Ovary (tissue), 9 donors: ENCODE results near the gene ADD1. TPM values are rescaled to one million over a fixed set of nuclear protein-coding genes. Genes with fewer than 3 reads are reported as not detected.
A peak's percentile ranks its signal among the peaks of the same experiment; 100 is the strongest.

ENCODE experiments used
- DNase-seq, 5 donors: peaks; one replicate each; pipeline ENCODE4 v3.0.0-alpha.2; 2019 to 2020
- H3K27ac ChIP-seq, 2 donors: fragments of 200-600 bp; one replicate each; pipeline versions ENCODE4 v1.5.1 to v1.8.0; 2019 to 2022
- H3K27me3 ChIP-seq: fragments of 200-600 bp; one replicate; pipeline ENCODE4 v1.8.0; 2022
- H3K36me3 ChIP-seq: fragments of 200-600 bp; sonication (generic); one replicate; pipeline ENCODE4 v1.5.1; 2019
- H3K4me1 ChIP-seq: one replicate; pipeline ENCODE4 v1.8.1; 2013; ENCODE audit warnings: mild to moderate bottlenecking, moderate library complexity; ENCODE audit not compliant: insufficient read depth
- H3K4me3 ChIP-seq: fragments of 200-600 bp; sonication (generic); one replicate; pipeline ENCODE4 v1.5.1; 2017
- H3K9me3 ChIP-seq, 2 donors: fragments of 200-600 bp in 1 of 2; sonication (generic) in 1 of 2; one replicate each; pipeline versions ENCODE4 v1.5.1 to v1.8.1; 2013 to 2019; ENCODE audit warnings: mild to moderate bottlenecking in 1 of 2, moderate library complexity in 1 of 2
- EP300 ChIP-seq: sonication (generic); formaldehyde crosslinking; IDR thresholded peaks from one replicate; pipeline ENCODE4 v1.6.1; 2017; ENCODE audit warnings: antibody characterized with exemption
- POLR2A ChIP-seq: fragments of 450-650 bp; IDR thresholded peaks from one replicate; pipeline ENCODE4 v1.6.1; 2017; ENCODE audit warnings: antibody characterized with exemption, mild to moderate bottlenecking, moderate library complexity
- WGBS, 3 donors: extraction: QIAGEN DNeasy Blood & Tissue Kit in 1 of 3; methylation state at CpG; one replicate each; pipeline versions ENCODE4 v1.1.5 to v1.1.7; 2013 to 2017; 5-methylcytosine and 5-hydroxymethylcytosine counted together
- intact Hi-C, 4 donors: fragments of 100-400 bp; cut with DNase I; formaldehyde crosslinking; loops; one replicate each; pipeline versions ENCODE4 v1.11.0 to v1.15.1; 2022 to 2023
- polyA plus RNA-seq, 2 donors: library from polyadenylated mRNA; stranded (reverse); fragments of 200-250 nt in 1 of 2; fragments of 350-450 nt in 1 of 2; fragmentation: Illumina TruSeq in 1 of 2; extraction: RNeasy Lipid Tissue Mini Kit (QIAGEN cat#74804) in 1 of 2; gene quantifications; one replicate each; pipeline ENCODE4 v1.2.3, GENCODE V29; 2013 to 2014
- total RNA-seq, 7 donors: library from RNA; depleted of rRNA in 2 of 7; stranded (reverse); fragments of >200 nt in 2 of 7; fragmentation: NEBNext Ultra II Directional in 3 of 7; extraction: Animal tissue kit (Norgen Biotek cat#: 25700) in 3 of 7; gene quantifications; one replicate each; pipeline versions ENCODE4 v1.1.0 to v1.2.4, GENCODE V29; 2016 to 2023
- TF ChIP-seq, protein P1 (sequence below), 3 donors: fragments of 450-650 bp in 2 of 3; fragments of 200-600 bp in 1 of 3; IDR thresholded peaks; one replicate each; pipeline versions ENCODE4 v1.5.1 to v1.8.0; 2016 to 2022; ENCODE audit warnings: antibody characterized with exemption in 3 of 3, mild to moderate bottlenecking in 1 of 3
- donor health status: DM: no; HTN: no; CAD: no; lungs with moderate emphysema.
- donor health status: DM: no; HTN: no; CAD: no.
- donor health status: Bipolar disorder and iron deficiency.
- donor health status: DM: yes; HTN: yes; CAD: no.
- donor health status: DM: no; HTN: no; CAD: no.
- donor health status: DM: yes; HTN: yes; CAD: no.

Gene ADD1
- total and polyA plus RNA-seq, 9 donors: 166 to 447 (median 365) TPM

DNA sequence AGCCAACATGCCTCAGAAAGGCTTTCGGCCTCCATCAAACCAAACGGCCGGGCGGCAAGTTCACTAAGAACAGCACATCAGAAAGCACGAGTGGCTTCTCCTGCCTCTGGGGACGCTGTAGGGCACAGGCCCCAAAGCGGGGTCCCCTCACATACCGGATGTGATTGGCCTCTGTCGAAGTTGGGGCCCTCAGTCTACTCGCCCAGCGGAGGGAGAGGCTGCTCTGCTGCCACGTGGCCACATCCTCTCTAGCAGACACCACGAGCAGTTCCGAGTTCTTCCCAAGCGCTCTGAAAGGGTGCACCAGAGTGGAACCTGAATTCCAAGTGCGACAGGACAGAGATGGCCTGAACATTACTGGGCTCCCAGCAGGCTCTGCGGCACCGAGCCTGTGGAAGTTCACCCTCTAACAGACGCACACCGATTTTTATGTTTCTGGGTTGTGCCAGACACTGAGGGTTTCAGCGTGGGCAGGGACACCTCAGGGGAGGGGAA, 98.4 kb downstream of the ADD1 start:
- intact Hi-C loops: no loop called here
- no peak overlapping the region for H3K4me3 ChIP-seq
- TF ChIP-seq EP300: no peak
- TF ChIP-seq, protein P1, sequence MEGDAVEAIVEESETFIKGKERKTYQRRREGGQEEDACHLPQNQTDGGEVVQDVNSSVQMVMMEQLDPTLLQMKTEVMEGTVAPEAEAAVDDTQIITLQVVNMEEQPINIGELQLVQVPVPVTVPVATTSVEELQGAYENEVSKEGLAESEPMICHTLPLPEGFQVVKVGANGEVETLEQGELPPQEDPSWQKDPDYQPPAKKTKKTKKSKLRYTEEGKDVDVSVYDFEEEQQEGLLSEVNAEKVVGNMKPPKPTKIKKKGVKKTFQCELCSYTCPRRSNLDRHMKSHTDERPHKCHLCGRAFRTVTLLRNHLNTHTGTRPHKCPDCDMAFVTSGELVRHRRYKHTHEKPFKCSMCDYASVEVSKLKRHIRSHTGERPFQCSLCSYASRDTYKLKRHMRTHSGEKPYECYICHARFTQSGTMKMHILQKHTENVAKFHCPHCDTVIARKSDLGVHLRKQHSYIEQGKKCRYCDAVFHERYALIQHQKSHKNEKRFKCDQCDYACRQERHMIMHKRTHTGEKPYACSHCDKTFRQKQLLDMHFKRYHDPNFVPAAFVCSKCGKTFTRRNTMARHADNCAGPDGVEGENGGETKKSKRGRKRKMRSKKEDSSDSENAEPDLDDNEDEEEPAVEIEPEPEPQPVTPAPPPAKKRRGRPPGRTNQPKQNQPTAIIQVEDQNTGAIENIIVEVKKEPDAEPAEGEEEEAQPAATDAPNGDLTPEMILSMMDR (IDR thresholded peaks at IDR 0.05): no peak
- no peak for TF ChIP-seq POLR2A
- peak in 3 of 5 donors; percentile 13 to 30 (median 16) for DNase-seq
- H3K4me1 ChIP-seq: no peaks in the 10 kb centered on the region
- no peaks in the 10 kb centered on the region for H3K27me3 ChIP-seq
- H3K36me3 ChIP-seq: no peaks in the 10 kb centered on the region
- no peak overlapping the region for H3K27ac ChIP-seq
- WGBS, 3 donors: 85 to 90% (median 89%) methylated on average over 21 of the region's 21 CpGs
- H3K9me3 ChIP-seq: no peaks in the 10 kb centered on the region

DNA sequence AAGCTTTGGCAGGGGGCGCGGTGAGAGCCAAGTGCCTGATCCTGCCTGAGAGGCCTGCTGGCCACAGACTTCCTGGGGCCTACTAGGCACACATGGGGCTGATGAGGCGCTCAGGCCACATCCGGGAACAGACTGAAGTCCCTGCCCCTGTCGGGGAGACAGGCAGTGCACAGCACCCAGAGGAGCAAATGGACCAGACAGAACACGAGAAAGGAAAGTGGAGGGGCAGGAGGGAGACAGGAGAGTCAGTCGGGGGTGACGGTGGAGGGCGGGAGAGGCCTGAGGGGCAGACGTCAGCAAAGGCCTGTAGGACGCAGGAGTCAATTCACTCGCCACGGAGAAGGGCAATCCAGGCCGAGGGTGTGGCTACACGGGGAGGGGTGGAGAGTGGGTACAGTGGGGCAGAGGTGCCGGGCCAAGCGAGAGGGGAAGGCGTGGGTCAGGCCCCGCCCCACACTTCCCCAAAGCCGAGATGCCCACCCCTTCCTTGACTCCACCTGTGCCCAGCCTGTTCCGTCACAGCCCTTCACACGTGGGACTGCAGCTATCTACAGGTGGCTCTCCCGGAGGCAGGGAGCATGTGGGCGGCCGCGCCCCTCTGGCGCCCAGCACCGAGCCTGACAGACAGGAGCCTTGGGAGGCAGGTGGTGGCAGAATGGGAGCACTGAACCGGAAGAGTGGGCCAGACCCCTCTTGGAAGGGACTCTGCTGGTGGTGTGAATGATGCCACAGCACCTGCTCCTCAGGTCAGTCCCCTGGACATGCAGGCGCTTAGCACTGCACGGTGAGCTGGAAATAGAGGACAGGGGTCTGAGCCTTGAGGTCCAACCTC, 99.1 kb downstream of the ADD1 start:
- DNase-seq: peak in 3 of 5 donors; percentile 20 to 41 (median 24)
- H3K4me3 ChIP-seq: no peak overlapping the region
- WGBS, 3 donors: 82 to 90% (median 82%) methylated on average over 31 of the region's 31 CpGs
- no peak overlapping the region for H3K27ac ChIP-seq
- H3K4me1 ChIP-seq: no peaks in the 10 kb centered on the region
- intact Hi-C loops: no loop called here
- H3K36me3 ChIP-seq: no peaks in the 10 kb centered on the region
- H3K9me3 ChIP-seq: no peaks in the 10 kb centered on the region
- H3K27me3 ChIP-seq: no peaks in the 10 kb centered on the region
- no peak for TF ChIP-seq POLR2A
- no peak for TF ChIP-seq EP300
- TF ChIP-seq, protein P1 (IDR thresholded peaks at IDR 0.05): no peak

DNA sequence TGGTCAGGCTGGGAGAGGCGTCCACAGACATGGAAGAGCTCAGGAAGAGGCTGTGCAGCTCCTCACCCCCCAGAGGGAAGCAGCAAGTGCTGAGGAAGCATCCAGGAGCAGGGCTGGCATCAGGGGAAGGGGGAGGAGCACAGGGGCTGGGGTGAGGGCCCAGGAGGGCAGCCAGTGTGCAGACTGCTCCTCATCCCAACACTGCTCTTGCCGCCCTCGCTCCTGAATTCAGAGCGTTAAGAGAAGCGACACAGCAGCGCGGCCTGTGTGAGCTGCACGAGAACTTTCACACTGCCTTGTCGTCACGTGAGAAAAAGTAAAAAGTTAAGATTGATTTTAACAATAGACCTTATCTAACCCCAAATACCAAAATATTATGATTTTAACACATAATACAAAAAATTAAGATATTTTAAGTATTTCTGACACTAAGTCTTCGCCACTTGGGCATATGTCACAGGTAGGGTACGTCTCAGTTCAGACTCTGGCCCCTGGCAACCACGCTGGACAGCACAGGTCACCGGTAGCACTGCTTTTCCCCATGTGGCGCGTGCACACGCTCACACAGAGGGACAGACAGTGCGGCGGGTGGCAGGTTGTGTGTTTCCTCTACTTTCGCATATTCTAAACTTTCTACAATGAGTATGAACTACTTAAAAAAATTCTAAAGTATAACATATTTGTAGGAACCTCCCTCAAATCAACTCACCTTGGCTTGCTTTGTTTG, 99.9 kb downstream of the ADD1 start:
- H3K27me3 ChIP-seq: no peaks in the 10 kb centered on the region
- H3K9me3 ChIP-seq: no peaks in the 10 kb centered on the region
- no peak overlapping the region for H3K27ac ChIP-seq
- 92 to 96% (median 92%) methylated on average over 20 of the region's 20 CpGs for WGBS, 3 donors
- no peaks in the 10 kb centered on the region for H3K4me1 ChIP-seq
- DNase-seq: peak in 2 of 5 donors; percentile 13 to 33
- intact Hi-C loops: no loop called here
- no peak overlapping the region for H3K4me3 ChIP-seq
- H3K36me3 ChIP-seq: no peaks in the 10 kb centered on the region
- TF ChIP-seq POLR2A: no peak
- TF ChIP-seq, protein P1 (IDR thresholded peaks at IDR 0.05): no peak
- TF ChIP-seq EP300: no peak

DNA sequence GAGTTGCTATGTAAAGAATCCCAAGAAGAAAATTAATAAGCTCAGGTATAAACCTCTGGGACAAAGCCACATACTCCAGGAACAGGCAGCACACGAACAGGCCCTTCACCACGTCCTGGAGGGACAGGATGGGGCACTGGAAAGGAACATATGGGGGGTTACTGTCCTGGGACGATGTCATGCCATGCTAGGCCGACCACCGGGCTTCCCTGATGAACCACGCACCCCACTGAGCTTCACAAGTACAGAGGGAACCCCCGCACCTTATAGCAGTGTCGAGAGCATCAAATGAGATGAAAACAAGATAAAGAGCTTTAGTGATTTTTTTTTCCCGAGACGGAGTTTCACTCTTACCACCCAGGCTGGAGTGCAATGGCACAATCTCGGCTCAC, 100.4 kb downstream of the ADD1 start:
- H3K4me3 ChIP-seq: no peak overlapping the region
- H3K27me3 ChIP-seq: no peaks in the 10 kb centered on the region
- H3K36me3 ChIP-seq: no peaks in the 10 kb centered on the region
- DNase-seq: peak in 2 of 5 donors; percentile 7 to 27
- no peaks in the 10 kb centered on the region for H3K9me3 ChIP-seq
- intact Hi-C loops: no loop called here
- 86 to 90% (median 89%) methylated on average over 11 of the region's 11 CpGs for WGBS, 3 donors
- TF ChIP-seq, protein P1 (IDR thresholded peaks at IDR 0.05): no peak
- TF ChIP-seq EP300 (no peak), POLR2A (no peak)
- no peak overlapping the region for H3K27ac ChIP-seq
- H3K4me1 ChIP-seq: no peaks in the 10 kb centered on the region
